HT-29 (cell line): ENCODE results near the gene SRA1. TPM values are rescaled to one million over a fixed set of nuclear protein-coding genes. Genes with fewer than 3 reads are reported as not detected.
A peak's percentile ranks its signal among the peaks of the same experiment; 100 is the strongest.

Experiments used
- DNase-seq: peaks from one replicate; pipeline ENCODE4 v3.0.0-alpha.2; 2015; ENCODE audit warnings: low spot score
- total RNA-seq: library from RNA; depleted of rRNA; stranded (reverse); fragments of >200 nt; shearing (Covaris generic); gene quantifications from 2 replicates; pipeline ENCODE4 v1.2.3, GENCODE V29; 2014

Gene SRA1
- total RNA-seq, 1 experiment from 2014 or later, result 53.1 TPM

GRCh38 chr5:140570488-140570887 lies 13.2 kb upstream of the SRA1 start:
- DNase-seq, result no peak

- DNase-seq, result no peak
Measured at GRCh38 chr5:140570058-140570457, 12.8 kb upstream of the SRA1 start.

- DNase-seq, result no peak
Measured at GRCh38 chr5:140569197-140569596, 11.9 kb upstream of the SRA1 start.

- no peak for DNase-seq
Measured at GRCh38 chr5:140568443-140569063, 11.3 kb upstream of the SRA1 start.

GRCh38 chr5:140567871-140568270 lies 10.6 kb upstream of the SRA1 start:
- DNase-seq, result no peak

- no peak for DNase-seq
Measured at GRCh38 chr5:140567136-140567818, 10.0 kb upstream of the SRA1 start.

- DNase-seq, result no peak
Measured at GRCh38 chr5:140566665-140567064, 9.4 kb upstream of the SRA1 start.

- DNase-seq, result no peak
Measured at GRCh38 chr5:140565780-140566095, 8.5 kb upstream of the SRA1 start.

GRCh38 chr5:140565024-140565779 lies 7.9 kb upstream of the SRA1 start:
- DNase-seq, result peak; percentile 48

- DNase-seq, result peak; percentile 94
Measured at GRCh38 chr5:140564196-140565023, 7.1 kb upstream of the SRA1 start, which contains the start of the genes APBB3 and SLC35A4. APBB3 (minus strand) TSS chr5:140564598; CDS start chr5:140564245, 353 bp downstream. SLC35A4 (plus strand) TSS chr5:140564828; CDS start chr5:140567170, 2,342 bp downstream.

- no peak for DNase-seq
Measured at GRCh38 chr5:140563596-140563995, 6.3 kb upstream of the SRA1 start.

- no peak for DNase-seq
Measured at GRCh38 chr5:140561753-140562523, 4.7 kb upstream of the SRA1 start.

GRCh38 chr5:140560227-140560626 lies 3.0 kb upstream of the SRA1 start:
- no peak for DNase-seq

GRCh38 chr5:140558542-140558941 lies 1.3 kb upstream of the SRA1 start:
- DNase-seq, result no peak

- no peak for DNase-seq
Measured at GRCh38 chr5:140557965-140558364, 692 bp upstream of the SRA1 start.

- peak; percentile 30 for DNase-seq
Measured at GRCh38 chr5:140556438-140556837, 835 bp downstream of the SRA1 start.

- DNase-seq, result no peak
Measured at GRCh38 chr5:140555747-140556312, 1.4 kb downstream of the SRA1 start.

GRCh38 chr5:140554454-140554853 lies 2.8 kb downstream of the SRA1 start:
- DNase-seq, result no peak

- DNase-seq, result no peak
Measured at GRCh38 chr5:140553657-140554056, 3.6 kb downstream of the SRA1 start.

- DNase-seq, result no peak
Measured at GRCh38 chr5:140551872-140552271, 5.4 kb downstream of the SRA1 start.
